ENCODE measurements around the gene C1orf53.

C1orf53 gene

GRCh38 chr1:197908716-197909220, 6.3 kb downstream of the C1orf53 start:
- DNase-seq (ENCODE audit: insufficient read length, low spot score) (no peak), FAIRE-seq (no peak)
- no peak for TF ChIP-seq CTCF (IDR thresholded peaks at IDR 0.05; ENCODE audit: insufficient read depth, missing control alignments)

- FAIRE-seq, result no peak
- no peak for TF ChIP-seq CTCF (IDR thresholded peaks at IDR 0.05; ENCODE audit: insufficient read depth, missing control alignments)
- DNase-seq (ENCODE audit: insufficient read length, low spot score), result no peak
Observed at GRCh38 chr1:197909384-197909783, 7.0 kb downstream of the C1orf53 start.

GRCh38 chr1:197910120-197910991, 7.9 kb downstream of the C1orf53 start:
- TF ChIP-seq CTCF (IDR thresholded peaks at IDR 0.05; ENCODE audit: insufficient read depth, missing control alignments), result no peak
- DNase-seq (ENCODE audit: insufficient read length, low spot score) (no peak), FAIRE-seq (no peak)

- DNase-seq (ENCODE audit: insufficient read length, low spot score) (no peak), FAIRE-seq (no peak)
- TF ChIP-seq CTCF (IDR thresholded peaks at IDR 0.05; ENCODE audit: insufficient read depth, missing control alignments), result no peak
Observed at GRCh38 chr1:197911111-197911856, 8.9 kb downstream of the C1orf53 start.

- DNase-seq (ENCODE audit: insufficient read length, low spot score), result no peak
- no peak for TF ChIP-seq CTCF (IDR thresholded peaks at IDR 0.05; ENCODE audit: insufficient read depth, missing control alignments)
- no peak for FAIRE-seq
Observed at GRCh38 chr1:197911857-197912696, 9.6 kb downstream of the C1orf53 start.

GRCh38 chr1:197912739-197913494, 10.5 kb downstream of the C1orf53 start:
- DNase-seq (ENCODE audit: insufficient read length, low spot score) (no peak), FAIRE-seq (no peak)
- no peak for TF ChIP-seq CTCF (IDR thresholded peaks at IDR 0.05; ENCODE audit: insufficient read depth, missing control alignments)
